IMR-90 (cell line): ENCODE results near the gene TTLL8.

Experiments
- BHLHE40 ChIP-seq: fragments of 150-350 bp; IDR thresholded peaks from 2 replicates; pipeline ENCODE4 v1.6.1; 2016; ENCODE audit warnings: mild to moderate bottlenecking, low read depth, low read length
- CEBPB ChIP-seq: IDR thresholded peaks from 2 replicates; pipeline ENCODE4 v1.6.1; 2012; ENCODE audit warnings: low read depth, low read length, improper control_type of control experiment
- CHD1 ChIP-seq: IDR thresholded peaks from 2 replicates; pipeline ENCODE4 v1.6.1; 2012; ENCODE audit warnings: low read depth, low read length, improper control_type of control experiment
- CTCF ChIP-seq: conservative IDR thresholded peaks from 2 replicates; pipeline ENCODE4 v1.5.1; 2012; ENCODE audit warnings: mild to moderate bottlenecking, low read depth, low read length, improper control_type of control experiment
- NFE2L2 ChIP-seq: fragments of 150-350 bp; IDR thresholded peaks from 2 replicates; pipeline ENCODE4 v1.6.1; 2016; ENCODE audit warnings: low read depth, mild to moderate bottlenecking, low read length
- POLR2A ChIP-seq: IDR thresholded peaks from 2 replicates; pipeline ENCODE4 v1.6.1; 2012; ENCODE audit warnings: mild to moderate bottlenecking, low read depth, low read length
- RCOR1 ChIP-seq: IDR thresholded peaks from 2 replicates; pipeline ENCODE4 v1.6.1; 2012; ENCODE audit warnings: mild to moderate bottlenecking, low read length, improper control_type of control experiment; ENCODE audit not compliant: insufficient replicate concordance
- RFX5 ChIP-seq: IDR thresholded peaks from 2 replicates; pipeline ENCODE4 v1.8.0; 2012; ENCODE audit warnings: low read depth, mild to moderate bottlenecking, low read length, moderate library complexity
- USF2 ChIP-seq: fragments of 150-350 bp; IDR thresholded peaks from 2 replicates; pipeline ENCODE4 v1.6.1; 2017; ENCODE audit warnings: mild to moderate bottlenecking, antibody characterized with exemption, low read length, low read depth

GRCh38 chr22:49992921-49993648 lies 65.0 kb downstream of the TTLL8 start:
- TF ChIP-seq CTCF (peak; percentile 69), CEBPB (no peak), POLR2A (no peak), BHLHE40 (no peak), CHD1 (no peak), RCOR1 (no peak), USF2 (no peak), RFX5 (no peak), NFE2L2 (no peak)
